Measurements from ENCODE around the gene STK24.
"Not testable (repeated sequence)": the region's sequence is repeated elsewhere in the genome, so short reads cannot be mapped to it uniquely, and the experiment has no call there.

The STK24 gene

DNA sequence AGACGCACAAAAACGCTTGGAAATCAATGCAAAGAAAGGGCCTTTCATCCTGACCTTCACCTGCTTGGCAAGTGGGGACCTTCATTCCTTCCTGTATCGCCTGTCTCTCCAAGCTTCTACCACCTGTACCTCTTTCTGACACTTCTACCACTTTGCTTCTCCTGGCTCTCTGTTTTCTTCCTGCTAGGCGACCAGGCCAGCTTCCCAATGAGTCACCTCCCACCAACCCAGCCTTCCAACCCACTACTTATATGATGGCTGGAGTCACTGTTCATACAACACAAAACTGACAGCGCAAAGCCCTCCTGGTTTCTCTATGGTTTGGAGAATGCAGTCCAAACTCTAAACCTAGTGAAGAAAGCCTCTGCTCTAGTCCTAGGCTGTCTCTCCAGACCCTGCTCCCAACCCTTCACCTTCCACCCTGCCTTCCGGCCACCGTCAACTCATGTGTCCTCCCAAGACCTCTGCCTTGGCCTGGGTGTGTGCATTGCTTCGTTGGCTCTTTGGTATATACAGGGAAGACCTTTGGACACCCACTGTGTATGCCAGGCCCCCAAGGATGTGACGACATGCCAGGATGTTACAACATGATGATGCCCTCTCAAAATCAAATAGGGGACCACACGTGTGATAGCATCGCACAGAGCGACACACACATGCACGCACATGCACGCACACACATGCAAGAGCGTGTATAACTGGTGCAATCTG is 148.5 kb downstream of the STK24 start:
- no peak for DNase-seq

DNA sequence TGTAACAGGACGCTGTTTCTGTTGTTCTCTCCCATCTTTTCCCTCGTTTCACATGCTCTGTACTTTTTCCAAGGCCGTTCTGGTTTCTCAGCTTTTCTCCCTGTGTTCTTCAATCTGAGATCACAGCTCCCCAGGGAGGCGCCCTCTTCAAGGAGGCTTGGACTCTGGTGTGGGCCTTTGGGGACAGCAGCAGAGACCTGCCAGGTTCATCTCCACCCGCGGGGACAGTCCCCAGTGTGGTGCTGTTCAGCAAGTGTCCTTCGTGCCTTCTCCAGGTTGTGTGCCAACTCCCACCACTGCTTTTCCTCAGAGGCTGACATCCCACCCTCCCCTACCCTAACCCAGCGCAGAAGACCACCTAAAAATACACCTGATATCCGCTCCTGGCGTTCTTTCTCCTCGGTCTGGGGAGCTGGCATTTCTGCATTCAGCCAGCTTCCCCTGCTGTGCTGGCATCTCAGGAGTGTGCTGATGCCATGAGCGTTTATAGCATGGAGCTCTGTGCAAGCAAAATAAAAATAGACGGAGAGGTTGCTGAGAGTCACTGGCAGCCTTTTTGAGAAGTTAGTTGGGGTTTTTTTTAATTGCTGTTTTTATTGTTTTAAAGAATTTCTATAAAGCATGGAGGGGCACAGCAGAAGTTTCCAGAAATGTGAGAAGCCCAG is 149.4 kb downstream of the STK24 start:
- no peak for DNase-seq

DNA sequence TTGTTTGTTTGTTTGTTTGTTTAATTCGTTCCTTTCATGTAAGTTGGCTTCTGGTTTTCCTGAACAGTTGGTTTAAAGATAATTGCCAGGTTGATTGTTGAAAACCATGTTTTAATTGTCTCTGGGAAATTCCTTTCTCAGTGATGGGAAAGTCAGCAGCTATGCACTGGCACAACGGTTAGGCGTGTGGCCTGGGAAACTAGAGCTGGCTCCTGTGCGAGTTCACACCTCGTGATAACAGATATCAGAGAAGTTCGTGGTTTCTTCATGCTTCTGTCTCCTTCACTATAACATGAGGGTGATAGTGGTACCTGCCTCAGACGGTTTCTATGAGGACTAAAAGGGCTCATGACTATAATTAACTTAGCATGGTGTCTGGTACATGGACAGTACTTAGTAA is 153.5 kb downstream of the STK24 start:
- DNase-seq, result no peak

DNA sequence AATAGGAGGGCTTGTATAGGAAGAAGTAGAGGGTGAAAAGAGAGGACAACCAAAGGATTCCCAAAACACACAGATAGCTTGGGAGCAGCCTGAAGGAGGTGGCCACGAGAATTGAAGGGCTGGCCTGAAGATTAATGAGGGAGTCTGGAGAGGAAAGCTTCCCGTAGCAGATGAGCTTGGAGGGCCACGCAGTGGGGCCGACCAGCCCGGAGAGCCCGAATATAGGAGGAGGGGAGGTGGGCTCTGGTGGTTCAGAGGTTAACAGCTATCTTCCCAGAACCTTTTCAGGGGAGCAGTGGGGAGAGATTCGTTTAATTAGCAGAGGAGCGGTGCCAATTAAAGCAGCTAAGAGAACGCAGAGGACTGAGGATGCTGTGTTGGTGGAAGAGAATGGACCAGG is 154.9 kb downstream of the STK24 start:
- no peak for DNase-seq

DNA sequence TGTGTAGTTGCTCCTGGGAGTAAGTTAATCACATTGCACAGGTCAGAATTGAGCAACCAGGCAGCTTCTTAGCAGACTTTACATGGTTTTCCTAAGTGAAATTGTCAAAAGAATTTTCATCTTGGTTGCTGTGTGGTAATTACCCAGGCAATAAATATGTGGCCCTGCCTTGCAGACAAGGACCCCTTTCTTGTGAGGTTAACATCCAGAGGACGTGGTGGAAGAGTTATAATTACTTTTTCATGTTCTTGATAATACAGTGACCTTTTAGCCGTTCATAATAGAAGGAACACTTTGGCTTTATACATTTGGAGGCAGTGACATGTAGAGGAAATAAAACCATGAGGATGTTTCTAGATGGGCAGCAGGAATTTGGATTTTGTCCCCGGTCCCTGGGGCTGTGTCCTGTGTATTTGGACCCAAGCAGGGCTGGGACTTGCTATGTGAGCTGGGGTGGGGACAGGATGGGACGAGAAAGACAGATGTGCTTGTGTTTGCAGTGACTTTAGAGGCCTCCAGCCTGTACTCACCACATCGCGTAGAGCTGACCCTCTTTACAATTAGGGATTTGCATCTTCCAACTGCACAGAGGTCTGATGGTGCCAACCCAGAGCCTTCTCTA is 156.2 kb downstream of the STK24 start:
- DNase-seq, result no peak

DNA sequence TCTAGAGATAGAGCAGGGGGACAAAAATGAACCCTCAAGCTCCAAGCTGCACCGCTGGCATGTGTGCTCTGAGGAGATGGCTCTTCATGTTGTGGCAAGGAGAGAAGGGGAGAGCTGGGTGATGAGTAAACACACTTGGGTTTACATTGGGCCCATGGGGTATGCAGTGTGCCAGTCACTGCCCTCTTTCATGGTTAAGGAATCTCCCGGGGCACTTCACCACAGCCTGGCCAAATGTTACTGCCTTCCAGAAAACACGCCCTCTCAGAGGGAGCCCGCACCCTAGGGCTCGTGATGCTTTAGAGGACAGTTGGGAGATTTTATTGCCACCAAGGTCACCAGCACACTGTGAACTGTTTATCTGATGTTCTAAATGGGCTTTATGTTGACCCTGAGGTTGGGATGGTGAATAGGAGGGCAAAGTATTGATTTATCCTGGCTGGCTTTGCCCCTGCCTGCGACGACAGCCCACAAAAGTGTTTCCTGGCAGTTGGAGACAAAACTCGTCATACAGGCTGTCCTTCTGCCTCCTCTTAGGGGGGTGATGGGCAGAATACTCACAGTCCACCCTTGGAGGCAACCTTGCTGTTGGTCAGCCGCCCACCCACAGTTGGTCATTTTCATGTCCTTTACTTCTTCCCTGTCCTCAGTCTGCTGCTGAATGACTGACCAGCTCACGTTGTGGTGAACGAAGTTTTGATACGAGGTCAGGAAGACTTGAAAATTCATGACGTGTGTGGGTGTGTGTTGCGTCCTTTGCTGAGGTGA is 156.9 kb downstream of the STK24 start:
- DNase-seq, result no peak

DNA sequence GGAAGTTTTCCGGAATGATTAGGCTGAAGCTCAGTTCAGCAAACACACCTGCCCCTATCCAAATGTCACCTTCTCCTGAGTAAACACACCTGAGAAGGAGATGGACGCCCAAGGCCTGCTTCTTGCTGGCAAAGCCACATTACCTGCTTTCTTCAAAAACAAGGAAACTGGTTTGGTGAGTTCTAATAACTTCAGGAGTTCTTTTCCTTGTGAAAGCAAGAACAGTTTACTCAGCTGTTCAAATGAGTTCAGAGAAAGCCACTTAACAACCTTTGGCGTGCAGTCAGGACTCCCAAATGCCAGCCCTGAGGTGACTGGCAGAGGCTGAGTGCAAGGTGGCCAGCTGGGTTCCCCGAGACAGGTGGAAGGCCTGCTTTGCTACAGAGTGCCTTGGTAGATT is 160.5 kb downstream of the STK24 start:
- DNase-seq, result peak; percentile 86

DNA sequence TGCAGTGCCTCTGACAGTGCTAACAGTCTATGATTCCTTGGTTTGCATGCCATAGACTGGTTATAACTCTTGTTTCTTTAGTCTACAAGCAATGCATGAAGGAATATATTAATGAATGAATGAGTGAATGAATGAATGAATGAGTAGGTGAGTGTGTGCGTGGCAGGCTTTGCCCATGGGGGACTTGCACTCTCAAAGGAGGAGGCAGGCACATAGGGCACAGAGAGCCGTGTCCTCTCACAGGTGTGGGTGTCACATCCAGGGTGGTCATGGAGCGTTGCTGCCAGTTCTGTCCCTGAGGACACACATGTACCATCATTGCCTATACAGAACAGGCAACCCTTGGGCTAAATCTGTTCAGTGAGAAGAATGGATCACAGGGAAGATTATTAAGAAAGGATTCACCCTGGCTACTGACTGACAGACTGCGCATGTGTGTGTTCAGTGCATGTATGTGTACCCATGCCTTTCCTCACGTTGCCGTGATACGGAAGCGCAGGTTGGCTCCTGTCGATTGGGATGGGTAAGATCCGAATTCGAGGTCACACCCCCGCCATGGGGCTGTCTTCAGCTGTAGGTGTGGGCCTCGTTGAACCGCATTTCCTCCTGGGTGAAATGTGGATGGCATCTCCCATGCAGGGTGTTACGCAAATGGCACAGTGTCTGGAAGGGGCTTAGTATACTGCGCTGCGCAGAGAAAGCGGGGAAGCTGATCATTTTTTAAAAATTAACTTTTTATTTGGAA is 161.4 kb downstream of the STK24 start:
- DNase-seq, result no peak

DNA sequence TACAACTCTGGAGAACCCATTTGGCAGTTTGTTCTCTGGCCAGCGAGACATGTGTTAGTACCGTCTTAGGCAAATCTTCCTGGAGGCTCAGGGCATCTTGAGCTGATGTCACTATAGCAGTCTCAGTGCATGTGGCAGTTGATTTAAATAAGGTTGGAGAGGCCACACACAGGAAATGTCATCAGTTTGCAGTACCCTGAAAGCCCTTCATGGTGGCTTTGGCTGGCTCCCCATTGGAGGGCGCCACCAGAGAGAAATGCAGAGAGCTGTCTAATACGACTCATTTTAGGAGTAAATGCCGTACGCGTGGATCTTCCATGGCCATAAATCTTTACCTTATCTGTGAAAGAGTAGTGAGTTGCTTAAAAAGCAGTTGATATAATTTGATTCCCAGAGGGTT is 163.1 kb downstream of the STK24 start:
- DNase-seq, result no peak

DNA sequence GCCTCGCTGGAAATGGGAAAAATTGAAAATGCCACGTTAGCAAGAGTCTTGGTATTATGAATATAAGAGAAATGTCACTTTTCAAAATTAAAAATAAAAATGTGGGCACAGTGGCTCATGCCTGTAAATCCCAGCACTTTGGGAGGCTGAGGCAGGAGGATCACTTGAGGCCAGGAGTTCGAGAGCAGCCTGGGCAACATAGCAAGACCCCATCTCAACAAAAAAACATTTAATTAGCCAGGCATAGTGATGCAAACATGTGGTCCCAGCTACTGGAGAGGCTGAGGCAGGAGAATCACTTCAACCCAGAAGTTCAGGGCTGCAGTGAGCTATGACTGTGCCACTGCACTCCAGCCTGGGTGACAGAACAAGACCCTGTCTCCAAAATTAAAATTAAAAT is 163.6 kb downstream of the STK24 start:
- DNase-seq, result not testable (repeated sequence)

DNA sequence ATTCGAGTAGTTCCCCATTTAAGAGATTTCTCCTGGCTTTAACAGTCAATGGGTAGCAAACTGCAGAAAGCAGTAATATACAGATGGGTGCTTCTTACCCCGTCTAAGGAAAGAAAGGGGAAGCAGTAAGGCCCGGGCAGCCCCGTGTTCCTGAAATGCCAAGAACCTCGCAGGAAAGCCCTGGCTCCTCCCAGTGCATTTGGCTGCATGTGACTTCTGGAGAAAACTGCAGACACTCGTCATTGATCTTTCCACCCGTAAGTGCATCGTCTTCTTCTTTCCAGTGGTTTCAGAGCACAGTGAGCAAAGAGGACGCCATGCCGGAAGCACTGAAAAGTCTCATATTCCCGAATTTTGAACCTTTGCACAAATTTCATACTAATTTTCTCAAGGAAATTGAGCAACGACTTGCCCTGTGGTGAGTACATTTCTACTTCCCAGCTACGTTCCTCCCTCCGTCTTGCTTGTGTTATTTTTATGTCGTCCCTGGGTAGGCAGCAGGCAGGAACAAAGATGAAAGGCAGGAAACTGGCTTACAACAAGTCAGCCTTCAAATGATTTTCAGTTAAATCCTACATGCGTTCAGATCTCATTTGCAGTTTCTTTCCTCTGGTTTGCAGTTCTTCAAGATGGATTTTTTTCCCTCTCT is 165.2 kb downstream of the STK24 start:
- no peak for DNase-seq

DNA sequence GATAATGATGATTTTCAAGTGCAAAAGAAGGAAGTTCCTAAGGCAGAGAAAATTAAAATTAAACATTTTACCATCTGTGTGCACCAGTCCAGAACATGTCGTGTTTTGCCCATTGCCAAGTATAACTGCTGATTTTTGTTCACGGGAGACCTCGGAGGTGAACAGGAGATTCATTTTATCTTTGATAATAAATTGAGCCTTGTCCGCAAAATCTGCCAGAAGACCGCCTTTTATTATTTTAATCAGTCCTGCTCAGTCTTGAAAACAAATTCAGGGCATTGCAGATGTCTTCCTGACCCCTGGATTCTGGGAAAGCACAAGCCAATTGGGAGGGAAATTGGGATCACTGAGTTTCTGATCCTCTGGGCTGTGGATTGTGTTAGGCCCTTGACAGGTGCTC is 165.9 kb downstream of the STK24 start:
- DNase-seq, result no peak

DNA sequence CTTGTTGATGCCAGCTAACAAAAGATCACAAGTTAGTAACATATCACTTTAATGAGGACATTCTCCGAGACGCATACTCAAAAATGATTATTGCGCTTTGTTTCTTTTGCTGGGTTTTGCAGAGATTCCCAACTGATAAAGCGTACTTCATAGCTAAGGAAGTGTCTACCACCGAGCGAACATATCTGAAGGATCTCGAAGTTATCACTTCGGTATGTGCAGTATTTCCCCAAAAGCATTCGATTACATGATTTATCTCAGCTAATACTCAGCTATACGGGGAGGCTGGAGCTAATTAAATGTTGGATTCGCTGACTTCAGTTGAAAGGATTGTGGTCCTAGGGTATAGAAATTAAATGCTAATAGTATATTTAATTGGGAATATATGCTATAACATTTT is 166.3 kb downstream of the STK24 start:
- no peak for DNase-seq

DNA sequence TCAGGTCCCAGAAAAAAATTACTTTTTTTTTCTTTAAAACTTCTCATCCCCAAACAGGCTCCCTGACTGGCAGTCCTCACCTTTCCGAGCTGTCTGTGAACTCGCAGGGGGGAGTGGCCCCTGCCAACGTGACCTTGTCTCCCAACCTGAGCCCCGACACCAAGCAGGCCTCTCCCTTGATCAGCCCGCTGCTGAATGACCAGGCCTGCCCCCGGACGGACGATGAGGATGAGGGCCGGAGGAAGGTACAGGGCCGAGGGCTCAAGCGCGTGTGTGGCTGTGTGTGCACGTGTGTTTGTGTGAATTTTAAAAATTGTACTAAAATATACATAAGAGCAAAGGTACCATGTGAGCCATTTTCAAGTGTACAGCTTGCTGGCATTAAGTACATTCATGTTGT is 167.6 kb downstream of the STK24 start:
- DNase-seq, result no peak

DNA sequence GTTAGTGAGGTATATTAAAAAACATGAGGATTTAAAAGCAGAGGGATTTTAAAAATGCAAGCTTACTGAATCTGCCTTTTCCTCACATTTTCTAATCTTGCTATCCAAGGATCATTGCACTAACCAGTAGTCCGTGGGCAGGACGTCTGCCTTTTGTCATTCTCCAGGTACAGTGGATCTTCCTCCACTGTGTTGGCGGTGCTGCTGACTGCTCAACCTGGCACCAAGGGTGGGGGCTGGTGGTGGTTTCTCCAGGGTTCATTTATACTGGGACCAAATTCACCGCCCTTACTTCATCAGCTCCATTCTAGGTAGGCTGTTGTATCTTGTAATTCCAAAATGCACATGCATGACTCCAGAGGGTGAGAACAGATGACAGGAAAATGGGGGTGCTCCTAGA is 169.3 kb downstream of the STK24 start:
- no peak for DNase-seq

DNA sequence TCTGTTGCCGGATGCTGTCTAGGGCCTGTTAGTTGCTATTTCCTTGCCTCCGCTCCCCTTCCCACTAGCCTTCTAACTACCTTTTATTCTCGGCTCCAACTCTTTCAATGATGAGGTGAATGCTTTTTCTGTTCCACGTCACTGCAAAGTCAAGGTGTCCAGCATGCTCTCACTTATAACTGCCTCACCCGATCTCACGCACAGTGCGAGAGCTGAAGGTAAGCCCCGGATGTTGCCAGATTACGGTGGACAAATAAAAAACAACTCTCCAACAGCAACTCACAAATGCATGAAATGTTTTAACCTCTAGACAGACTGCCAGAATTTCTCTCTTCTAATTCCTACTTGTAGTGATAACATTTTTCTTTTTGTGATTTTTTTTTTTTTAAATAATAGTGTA is 169.9 kb downstream of the STK24 start:
- peak; percentile 25 for DNase-seq

DNA sequence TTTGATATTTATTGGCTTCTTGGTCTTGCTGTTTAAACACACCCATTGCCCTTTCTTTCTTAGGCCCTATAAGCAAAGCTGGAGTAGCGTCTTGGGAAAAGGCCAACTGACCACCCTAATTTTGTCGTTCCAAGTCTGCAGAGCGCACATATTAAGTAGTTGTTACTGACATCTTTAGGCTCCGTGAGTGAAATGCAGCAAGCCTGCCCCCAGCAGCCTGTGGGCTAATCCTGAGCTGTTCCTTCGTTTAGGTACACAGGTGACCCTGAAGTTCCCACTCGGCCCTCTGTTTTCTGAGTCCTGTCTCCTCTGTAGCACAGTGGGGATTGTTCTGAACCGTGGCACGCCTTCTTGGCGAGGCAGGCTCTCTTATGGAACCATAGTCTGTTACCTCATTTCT is 170.5 kb downstream of the STK24 start:
- DNase-seq, result no peak

DNA sequence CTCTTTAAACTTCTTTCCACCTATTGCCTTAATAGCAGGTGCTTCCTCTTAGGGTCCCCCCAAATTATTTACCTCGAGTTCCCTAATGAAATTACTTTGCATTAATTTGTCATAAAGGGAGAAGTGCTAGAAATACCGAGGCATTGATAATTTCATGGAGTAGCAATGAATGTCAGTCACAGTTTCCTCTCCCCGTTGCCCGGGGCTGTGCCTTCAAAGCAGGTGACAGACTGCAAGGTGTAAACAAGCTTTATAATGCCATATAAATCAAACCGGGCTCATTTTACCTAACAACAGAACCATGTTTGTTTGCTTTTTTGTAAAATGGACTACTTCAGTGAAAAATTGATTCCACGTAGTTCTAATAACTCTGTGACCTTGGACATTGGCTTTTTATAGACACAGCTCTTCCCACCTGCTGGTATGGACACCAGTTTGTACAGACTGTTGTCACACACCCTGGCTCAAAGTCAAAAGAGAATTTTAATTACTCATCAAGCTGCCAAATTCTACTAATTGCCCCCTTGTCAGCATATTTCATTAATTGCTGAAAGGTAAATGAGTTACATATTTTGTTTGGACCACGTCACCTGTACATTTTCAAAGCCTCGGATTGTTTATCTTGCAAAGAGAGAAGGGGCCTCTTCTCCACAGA is 171.1 kb downstream of the STK24 start:
- peak; percentile 57 for DNase-seq

DNA sequence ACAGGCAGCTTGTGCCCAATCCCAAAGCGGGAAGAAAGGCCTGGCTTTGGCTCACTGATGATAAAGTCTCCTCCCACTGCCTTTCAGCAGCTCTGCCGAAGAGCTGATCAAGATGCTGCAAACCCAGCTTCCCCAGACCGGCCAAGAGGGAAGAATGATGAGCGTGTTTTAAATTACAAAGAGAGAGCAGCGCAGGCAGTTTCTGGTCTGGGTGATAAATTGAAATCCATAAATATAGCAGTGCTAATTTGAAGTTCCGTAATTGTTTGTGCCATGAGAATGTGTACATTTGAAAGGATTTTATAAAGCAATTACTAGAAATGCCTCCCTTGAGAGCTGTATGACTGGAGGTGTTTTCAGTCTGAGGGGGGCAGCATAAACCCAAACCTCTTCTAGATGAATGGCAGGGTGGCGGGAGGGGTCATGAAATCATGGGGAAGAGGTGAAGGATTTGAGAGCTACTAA is 171.8 kb downstream of the STK24 start:
- peak; percentile 29 for DNase-seq

DNA sequence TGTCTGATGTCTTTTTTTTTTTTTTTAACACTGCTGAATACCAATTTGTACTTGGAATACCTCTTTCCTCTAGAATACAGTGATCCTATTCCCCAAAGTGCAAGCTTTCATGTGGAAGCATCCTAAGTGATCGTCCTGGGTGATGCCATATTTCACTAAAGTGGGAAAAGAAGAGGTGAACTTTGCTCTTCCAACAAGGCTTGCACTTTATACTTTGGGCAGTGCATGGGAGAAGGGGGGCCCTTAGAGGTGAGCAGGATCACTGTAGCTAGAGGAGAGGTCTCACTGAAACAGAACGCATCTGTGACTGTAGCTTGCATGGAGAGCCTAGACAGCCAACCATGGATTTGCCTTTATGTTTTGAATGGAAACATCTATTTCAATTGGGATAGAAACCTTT is 173.8 kb downstream of the STK24 start:
- DNase-seq, result no peak

DNA sequence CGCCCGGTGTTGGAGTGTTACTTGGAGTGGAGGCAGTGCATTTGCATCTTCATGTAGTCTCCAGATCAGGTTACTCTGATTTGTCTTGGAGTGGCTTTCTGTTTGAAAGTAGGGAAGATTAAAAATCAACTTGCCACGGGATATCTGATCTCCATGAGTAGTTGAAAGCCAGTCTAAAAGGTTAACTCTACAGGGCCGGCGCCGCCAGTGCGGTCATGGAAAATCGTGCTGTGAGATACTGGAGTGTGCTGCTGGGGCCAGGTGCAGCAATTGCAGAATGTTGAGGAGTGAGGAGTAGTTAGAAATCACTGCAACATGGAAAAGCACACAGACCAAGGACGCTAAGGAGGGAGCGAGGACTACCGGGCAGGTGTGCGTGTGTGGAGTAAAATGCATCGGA is 175.0 kb downstream of the STK24 start:
- no peak for DNase-seq

DNA sequence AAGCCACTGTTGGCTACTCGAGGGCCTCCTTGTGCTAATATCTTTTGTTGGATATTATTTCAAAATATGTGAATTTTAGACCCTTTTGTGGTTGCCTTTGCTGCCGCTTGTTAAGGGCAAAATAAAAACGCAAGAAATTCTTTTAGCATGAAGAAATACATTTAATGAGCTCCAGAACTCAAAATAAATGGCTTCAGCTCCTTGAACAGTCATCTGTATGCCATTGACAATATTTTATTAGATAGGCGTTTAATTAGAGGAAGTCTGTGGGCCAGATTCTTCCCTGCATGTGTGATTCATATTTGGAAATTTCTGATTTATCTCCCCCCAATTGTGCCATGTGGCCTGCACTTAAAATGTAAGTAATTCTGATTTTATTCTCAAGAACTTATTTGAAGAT is 177.2 kb downstream of the STK24 start:
- no peak for DNase-seq
